Chondrocyte (in vitro differentiated cells): ENCODE results near the gene TBC1D17. TPM values are rescaled to one million over a fixed set of nuclear protein-coding genes. Genes with fewer than 3 reads are reported as not detected.
A peak's percentile ranks its signal among the peaks of the same experiment; 100 is the strongest.

Experiments used
- DNase-seq: peaks from one replicate; pipeline ENCODE4 v3.0.0; 2021; ENCODE audit warnings: mixed read lengths, low spot score
- H3K27ac Mint-ChIP-seq: one replicate; pipeline ENCODE4 v1.8.0; 2021; ENCODE audit warnings: mild to moderate bottlenecking, moderate library complexity, mixed read lengths; ENCODE audit not compliant: unreplicated experiment
- H3K27me3 Mint-ChIP-seq: 2 replicates; pipeline ENCODE4 v1.8.0; 2021; ENCODE audit warnings: low read depth, mixed read lengths
- H3K36me3 Mint-ChIP-seq: 2 replicates; pipeline ENCODE4 v1.8.0; 2021; ENCODE audit warnings: low read depth, mixed read lengths
- H3K4me1 Mint-ChIP-seq: 2 replicates; pipeline ENCODE4 v1.8.0; 2021; ENCODE audit warnings: low read depth, mild to moderate bottlenecking, mixed read lengths
- H3K4me3 Mint-ChIP-seq: one replicate; pipeline ENCODE4 v1.8.0; 2021; ENCODE audit warnings: mild to moderate bottlenecking, moderate library complexity, mixed read lengths; ENCODE audit not compliant: unreplicated experiment
- H3K9me3 Mint-ChIP-seq: 2 replicates; pipeline ENCODE4 v1.8.0; 2021; ENCODE audit warnings: low read depth, mixed read lengths
- total RNA-seq: library from RNA; stranded (reverse); gene quantifications from 3 replicates; pipeline ENCODE4 v1.2.1, GENCODE V29; 2021
- TF ChIP-seq, protein P1 (sequence below): fragments of 200-600 bp; sonication (generic); IDR thresholded peaks from 2 replicates; pipeline ENCODE4 v1.5.0; 2021; ENCODE audit warnings: antibody characterized with exemption, mild to moderate bottlenecking, moderate library complexity

TBC1D17 gene
- total RNA-seq, 1 donor from 2014 or later, result 44.8 TPM

DNA sequence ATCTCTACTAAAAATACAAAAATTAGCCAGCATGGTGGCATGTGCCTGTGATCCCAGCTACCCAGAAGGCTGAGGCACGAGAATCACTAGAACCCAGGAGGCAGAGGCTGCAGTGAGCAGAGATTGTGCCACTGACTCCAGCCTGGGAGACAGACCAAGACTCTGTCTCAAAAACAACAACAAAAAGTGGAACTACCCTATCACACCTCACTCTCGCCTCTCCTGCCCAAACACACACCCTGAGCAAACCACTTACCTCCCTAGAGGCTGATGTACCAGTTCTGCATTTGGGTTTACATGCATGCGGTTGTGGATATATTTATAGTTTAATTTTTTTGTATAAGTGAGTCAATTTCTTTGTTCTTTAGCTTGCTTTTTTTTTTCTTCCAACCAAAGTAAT lies 34.2 kb upstream of the TBC1D17 start:
- TF ChIP-seq, protein P1, sequence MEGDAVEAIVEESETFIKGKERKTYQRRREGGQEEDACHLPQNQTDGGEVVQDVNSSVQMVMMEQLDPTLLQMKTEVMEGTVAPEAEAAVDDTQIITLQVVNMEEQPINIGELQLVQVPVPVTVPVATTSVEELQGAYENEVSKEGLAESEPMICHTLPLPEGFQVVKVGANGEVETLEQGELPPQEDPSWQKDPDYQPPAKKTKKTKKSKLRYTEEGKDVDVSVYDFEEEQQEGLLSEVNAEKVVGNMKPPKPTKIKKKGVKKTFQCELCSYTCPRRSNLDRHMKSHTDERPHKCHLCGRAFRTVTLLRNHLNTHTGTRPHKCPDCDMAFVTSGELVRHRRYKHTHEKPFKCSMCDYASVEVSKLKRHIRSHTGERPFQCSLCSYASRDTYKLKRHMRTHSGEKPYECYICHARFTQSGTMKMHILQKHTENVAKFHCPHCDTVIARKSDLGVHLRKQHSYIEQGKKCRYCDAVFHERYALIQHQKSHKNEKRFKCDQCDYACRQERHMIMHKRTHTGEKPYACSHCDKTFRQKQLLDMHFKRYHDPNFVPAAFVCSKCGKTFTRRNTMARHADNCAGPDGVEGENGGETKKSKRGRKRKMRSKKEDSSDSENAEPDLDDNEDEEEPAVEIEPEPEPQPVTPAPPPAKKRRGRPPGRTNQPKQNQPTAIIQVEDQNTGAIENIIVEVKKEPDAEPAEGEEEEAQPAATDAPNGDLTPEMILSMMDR, result no peak
- Mint-ChIP-seq H3K4me1 (peaks cover 14% of the 10 kb centered on the region), H3K27ac (no peak overlapping the region), H3K27me3 (no peaks in the 10 kb centered on the region), H3K36me3 (peaks cover 16% of the 10 kb centered on the region), H3K4me3 (no peak overlapping the region), H3K9me3 (peaks cover 3% of the 10 kb centered on the region)
- DNase-seq, result no peak

DNA sequence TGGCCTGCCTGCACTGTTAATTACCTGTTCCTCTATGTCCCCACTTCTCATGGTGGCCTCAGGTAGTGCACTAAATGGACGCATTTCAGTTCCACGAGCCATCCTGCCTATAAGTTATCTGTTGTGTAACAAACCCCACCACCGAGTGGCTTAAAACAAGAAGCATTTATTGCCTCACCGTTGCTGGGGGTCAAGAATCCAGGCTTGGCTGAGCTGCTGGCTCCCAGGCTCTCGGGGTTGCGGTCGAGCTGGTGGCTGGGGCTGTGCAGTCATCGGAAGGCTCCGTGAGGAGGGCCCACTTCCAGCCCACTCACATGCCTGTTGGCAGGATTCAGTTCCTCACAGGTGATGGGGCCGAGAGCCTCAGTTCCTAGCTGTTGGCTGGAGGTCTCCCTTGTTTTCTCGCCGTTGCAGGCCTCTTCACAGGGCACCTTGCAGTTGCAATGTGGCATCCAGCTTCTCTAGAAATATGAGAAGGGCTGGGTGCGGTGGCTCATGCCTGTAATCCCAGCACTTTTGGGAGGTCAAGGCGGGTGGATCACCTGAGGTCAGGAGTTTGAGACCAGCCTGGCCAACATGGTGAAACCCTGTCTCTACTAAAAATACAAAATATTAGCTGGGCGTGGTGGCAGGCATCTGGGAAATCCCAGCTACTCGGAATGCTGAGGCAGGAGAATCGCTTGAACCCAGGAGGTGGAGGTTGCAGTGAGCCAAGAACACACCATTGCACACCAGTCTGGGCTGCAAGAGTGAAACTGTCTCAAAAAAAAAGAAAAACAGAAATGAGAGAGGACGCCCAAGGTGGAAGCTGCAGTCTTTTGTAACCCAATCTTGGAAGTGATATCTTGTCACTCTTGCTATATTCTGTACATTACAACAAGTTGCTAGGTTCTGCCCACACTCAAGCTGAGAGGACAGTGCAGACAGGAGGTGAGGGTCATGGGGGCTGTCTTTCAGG lies 33.1 kb upstream of the TBC1D17 start:
- H3K4me3 Mint-ChIP-seq, result no peak overlapping the region
- peaks cover 24% of the 10 kb centered on the region for H3K4me1 Mint-ChIP-seq
- H3K36me3 Mint-ChIP-seq, result peaks cover 11% of the 10 kb centered on the region
- TF ChIP-seq, protein P1, result no peak
- DNase-seq, result no peak
- no peak overlapping the region for H3K27ac Mint-ChIP-seq
- H3K27me3 Mint-ChIP-seq, result no peaks in the 10 kb centered on the region
- H3K9me3 Mint-ChIP-seq, result peaks cover 9% of the 10 kb centered on the region

- H3K9me3 Mint-ChIP-seq, result peaks cover 9% of the 10 kb centered on the region
- no peak overlapping the region for H3K4me3 Mint-ChIP-seq
- DNase-seq, result no peak
- no peaks in the 10 kb centered on the region for H3K27me3 Mint-ChIP-seq
- H3K4me1 Mint-ChIP-seq, result peaks cover 31% of the 10 kb centered on the region
- H3K36me3 Mint-ChIP-seq, result peaks cover 8% of the 10 kb centered on the region
- H3K27ac Mint-ChIP-seq, result no peak overlapping the region
- TF ChIP-seq, protein P1, result peak; percentile 57
Observed at GRCh38 chr19:49845414-49845813, 32.1 kb upstream of the TBC1D17 start.

DNA sequence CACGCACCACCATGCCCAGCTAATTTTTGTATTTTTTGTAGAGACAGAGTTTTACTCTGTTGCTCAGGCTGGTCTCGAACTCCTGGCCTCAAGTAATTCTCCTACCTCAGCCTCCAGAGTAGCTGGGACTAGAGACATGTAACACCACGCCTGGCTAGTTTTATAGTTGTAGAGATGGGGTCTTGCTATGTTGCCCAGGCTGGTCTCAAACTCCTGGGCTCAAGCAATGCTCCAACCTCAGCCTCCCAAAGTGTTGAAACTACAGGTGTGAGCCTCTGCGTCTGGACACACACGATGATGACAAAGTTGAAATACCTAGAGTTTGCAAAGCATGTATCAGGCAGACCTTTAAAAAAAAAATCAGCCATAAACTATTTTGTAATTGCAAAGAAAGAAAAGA lies 31.1 kb upstream of the TBC1D17 start:
- Mint-ChIP-seq H3K9me3 (peaks cover 9% of the 10 kb centered on the region), H3K27ac (no peak overlapping the region), H3K4me3 (no peak overlapping the region), H3K4me1 (peaks cover 31% of the 10 kb centered on the region), H3K36me3 (peaks cover 5% of the 10 kb centered on the region), H3K27me3 (no peaks in the 10 kb centered on the region)
- no peak for DNase-seq
- TF ChIP-seq, protein P1, result no peak

DNA sequence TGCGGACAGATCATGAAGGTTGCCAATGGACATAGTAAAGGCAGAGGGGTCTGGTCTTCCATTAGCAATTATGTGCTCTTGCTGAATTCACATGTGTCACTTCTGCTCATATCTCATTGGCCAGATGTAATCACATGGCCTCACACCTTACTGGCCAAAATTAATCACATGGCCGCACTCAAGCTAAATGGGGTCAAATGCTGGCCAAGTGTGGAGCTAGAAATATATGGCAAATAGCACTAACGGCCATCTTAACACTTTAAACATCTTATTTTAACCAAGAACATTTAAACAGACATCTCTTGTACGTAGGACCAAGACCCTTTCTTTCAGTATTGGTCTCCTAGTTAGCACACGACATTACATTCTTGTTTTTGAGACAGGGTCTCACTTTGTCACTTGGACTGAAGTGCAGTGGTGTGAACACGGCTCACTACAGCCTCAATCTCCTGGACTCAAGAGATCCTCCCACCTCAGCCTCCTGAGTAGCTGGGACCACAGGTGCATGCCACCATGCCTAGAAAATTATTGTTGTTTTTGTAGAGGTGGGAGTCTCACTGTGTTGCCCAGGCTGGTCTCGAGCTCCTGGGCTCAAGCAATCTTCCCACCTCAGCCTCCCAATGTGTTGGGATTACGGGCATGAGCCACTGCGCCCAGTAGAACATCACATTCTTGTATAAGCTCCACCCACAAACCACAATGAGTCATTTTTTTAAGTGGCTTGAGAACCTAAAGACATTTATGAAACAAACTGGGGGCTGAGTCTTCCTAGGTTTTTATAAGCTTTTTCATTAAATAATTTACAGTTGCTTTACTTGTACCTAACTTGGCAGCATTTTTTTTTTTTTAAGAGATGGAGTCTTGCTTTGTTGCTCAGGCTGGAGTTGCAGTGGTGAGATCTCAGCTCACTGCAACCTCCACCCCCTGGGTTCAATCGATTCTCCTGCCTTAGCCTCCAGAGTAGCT lies 29.5 kb upstream of the TBC1D17 start:
- DNase-seq, result no peak
- no peak overlapping the region for H3K4me3 Mint-ChIP-seq

More for the DNA sequence above, 29.5 kb upstream of the TBC1D17 start:
- Mint-ChIP-seq H3K36me3 (peaks cover 5% of the 10 kb centered on the region), H3K4me1 (peaks cover 43% of the 10 kb centered on the region), H3K27ac (peak overlapping the region; percentile 87), H3K9me3 (peaks cover 9% of the 10 kb centered on the region), H3K27me3 (no peaks in the 10 kb centered on the region)
- TF ChIP-seq, protein P1, result no peak
